GM12878 (cell line): ENCODE measurements around the gene TIMP2. TPM values are rescaled to one million over a fixed set of nuclear protein-coding genes. Genes with fewer than 3 reads are reported as not detected.

Source experiments
- ATAC-seq: fragments of 200-7000 bp; cut with Tn5 transposase; 3 replicates; pipeline ENCODE4 v1.9.1; 2020; ENCODE audit warnings: mild to moderate bottlenecking, moderate library complexity
- BruUV-seq: library from RNA; stranded (reverse); fragments of 400-500 nt; replicated peaks from 2 replicates; lab custom pipeline; 2021; lab: Mats Ljungman, UMichigan
- CTCF ChIA-PET: fragments of 300-600 bp; sonication (Branson Sonifier 250); formaldehyde crosslinking; extraction: SDS; loops from one replicate; lab custom pipeline; 2021; ENCODE audit warnings: inconsistent platforms; lab: Yijun Ruan, JAX
- POLR2A ChIA-PET: fragments of 350-600 bp; formaldehyde crosslinking; extraction: SDS; loops from one replicate; lab custom pipeline; 2021; ENCODE audit warnings: inconsistent platforms; lab: Charles Lee
- RAD21 ChIA-PET: fragments of 300-600 bp; sonication (Branson Sonifier 250); formaldehyde crosslinking; loops from one replicate; lab custom pipeline; 2023; ENCODE audit warnings: antibody characterized with exemption; ENCODE audit not compliant: unreplicated experiment; lab: Charles Lee
- SMC1A ChIA-PET: fragments of 300-600 bp; sonication (Branson Sonifier 250); formaldehyde crosslinking; loops from one replicate; lab custom pipeline; 2023; ENCODE audit not compliant: unreplicated experiment, uncharacterized antibody; lab: Charles Lee
- DNase-seq: peaks from one replicate; pipeline ENCODE4 v3.0.0-alpha.2; 2011; ENCODE audit warnings: low read depth, low spot score
- FAIRE-seq: peaks from 3 replicates; lab custom pipeline; 2011; peaks lifted over from hg19 to GRCh38; lab: Jason Lieb, UNC
- H2AFZ ChIP-seq: 2 replicates; pipeline ENCODE4 v1.6.0; 2011; ENCODE audit warnings: low read depth, low read length, control low read depth; ENCODE audit not compliant: control insufficient read depth
- H3K27ac ChIP-seq: 2 replicates; pipeline ENCODE4 v1.5.1; 2011; ENCODE audit warnings: control low read depth; ENCODE audit not compliant: control insufficient read depth, insufficient read depth
- H3K27me3 ChIP-seq, 2 experiments: replicated peaks in 1 of 2; 2 replicates each; pipeline versions ENCODE4 v1.6.0 to v1.6.1; 2011; ENCODE audit warnings: low read length in 1 of 2; ENCODE audit not compliant: control insufficient read depth in 2 of 2, insufficient read depth in 2 of 2
- H3K36me3 ChIP-seq, 2 experiments: 2 replicates each; pipeline ENCODE4 v1.5.1; 2011; ENCODE audit warnings: low read length in 1 of 2; ENCODE audit not compliant: control insufficient read depth in 2 of 2, insufficient read depth in 2 of 2
- H3K4me1 ChIP-seq: 2 replicates; pipeline ENCODE4 v1.6.1; 2011; ENCODE audit warnings: mild to moderate bottlenecking, low read length, moderate library complexity, mixed read lengths; ENCODE audit not compliant: control insufficient read depth, insufficient read depth
- H3K4me2 ChIP-seq: 2 replicates; pipeline ENCODE4 v1.6.0; 2011; ENCODE audit warnings: control low read depth; ENCODE audit not compliant: control insufficient read depth, insufficient read depth
- H3K4me3 ChIP-seq: fragments of 200-600 bp; sonication (generic); 2 replicates; pipeline ENCODE4 v1.5.1; 2016
- H3K79me2 ChIP-seq: 2 replicates; pipeline ENCODE4 v1.6.0; 2011; ENCODE audit warnings: low read length; ENCODE audit not compliant: control insufficient read depth, insufficient read depth
- H3K9ac ChIP-seq: 2 replicates; pipeline ENCODE4 v1.8.0; 2011; ENCODE audit warnings: low read length, control low read depth, mixed read lengths; ENCODE audit not compliant: control insufficient read depth, insufficient read depth
- H3K9me3 ChIP-seq: replicated peaks from 3 replicates; pipeline ENCODE4 v1.5.1; 2011; ENCODE audit warnings: mild to moderate bottlenecking, low read length; ENCODE audit not compliant: control insufficient read depth, insufficient read depth
- H4K20me1 ChIP-seq: 2 replicates; pipeline ENCODE4 v1.6.0; 2011; ENCODE audit not compliant: control insufficient read depth, insufficient read depth
- MYB ChIP-seq: fragments of 150-350 bp; IDR thresholded peaks from 2 replicates; pipeline ENCODE4 v1.6.1; 2014; ENCODE audit warnings: mild to moderate bottlenecking, low read depth, low read length, borderline replicate concordance
- POLR2AphosphoS5 ChIP-seq: IDR thresholded peaks from 2 replicates; pipeline ENCODE4 v1.6.1; 2011; ENCODE audit warnings: mild to moderate bottlenecking, low read length, inconsistent platforms
- whole genome bisulfite sequencing: methylation state at CpG from one replicate; pipeline ENCODE4 v1.1.6; 2016; ENCODE audit warnings: low lambda C conversion rate; ENCODE audit not compliant: insufficient replicate concordance, insufficient coverage; ENCODE audit errors: missing lambda C conversion rate; 5-methylcytosine and 5-hydroxymethylcytosine counted together
- in situ Hi-C: fragments of 300-500 bp; cut with MboI; formaldehyde crosslinking; loops from 9 replicates; pipeline ENCODE4 v1.14.3; 2018; ENCODE audit warnings: mixed read lengths
- intact Hi-C: fragments of 100-400 bp; cut with micrococcal nuclease; formaldehyde crosslinking; loops from one replicate; pipeline ENCODE4 v1.14.2; 2022; ENCODE audit not compliant: unreplicated experiment
- polyA plus RNA-seq, 11 experiments: library from polyadenylated mRNA; depleted of rRNA in 4 of 11; unstranded in 6 of 11; stranded (reverse) in 5 of 11; fragments of >200 nt; fragmentation: Nextera tagmentation in 4 of 11; fragmentation: Illumina TruSeq in 1 of 11; extraction: Ambion mirVana in 4 of 11; extraction: Trizol in 1 of 11; gene quantifications; 1 replicate in 1 of 11; 2 replicates in 10 of 11; pipeline versions ENCODE4 v1.2.1 to v1.2.3, GENCODE V29; 2011 to 2016; ENCODE audit warnings: inconsistent platforms in 2 of 11, missing spikeins in 2 of 11, low read depth in 1 of 11
- total RNA-seq, 4 experiments: library from RNA; depleted of rRNA in 3 of 4; stranded (reverse); fragments of >200 nt in 3 of 4; fragmentation: Illumina TruSeq in 1 of 4; extraction: Trizol in 1 of 4; gene quantifications; 2 replicates each; pipeline versions ENCODE4 v1.2.1 to v1.2.3, GENCODE V29; 2013 to 2021
- TF ChIP-seq, protein P1 (sequence below), 3 experiments: IDR thresholded peaks in 2 of 3; conservative IDR thresholded peaks in 1 of 3; 2 replicates each; pipeline ENCODE4 v1.5.1; 2011; ENCODE audit warnings: low read depth in 3 of 3, low read length in 3 of 3, mild to moderate bottlenecking in 3 of 3, control low read depth in 2 of 3, moderate library complexity in 2 of 3, inconsistent platforms in 1 of 3, mixed read lengths in 1 of 3; ENCODE audit not compliant: control insufficient read depth in 2 of 3, insufficient read depth in 1 of 3; ENCODE audit errors: extremely low read depth in 1 of 3

TIMP2 gene
- total and polyA plus RNA-seq, 10 of the 15 experiments (the other 5 are each of a cell fraction or from before 2014, with no cell fraction given): 0.03 to 0.41 (median 0.04) TPM; not detected in 7

DNA sequence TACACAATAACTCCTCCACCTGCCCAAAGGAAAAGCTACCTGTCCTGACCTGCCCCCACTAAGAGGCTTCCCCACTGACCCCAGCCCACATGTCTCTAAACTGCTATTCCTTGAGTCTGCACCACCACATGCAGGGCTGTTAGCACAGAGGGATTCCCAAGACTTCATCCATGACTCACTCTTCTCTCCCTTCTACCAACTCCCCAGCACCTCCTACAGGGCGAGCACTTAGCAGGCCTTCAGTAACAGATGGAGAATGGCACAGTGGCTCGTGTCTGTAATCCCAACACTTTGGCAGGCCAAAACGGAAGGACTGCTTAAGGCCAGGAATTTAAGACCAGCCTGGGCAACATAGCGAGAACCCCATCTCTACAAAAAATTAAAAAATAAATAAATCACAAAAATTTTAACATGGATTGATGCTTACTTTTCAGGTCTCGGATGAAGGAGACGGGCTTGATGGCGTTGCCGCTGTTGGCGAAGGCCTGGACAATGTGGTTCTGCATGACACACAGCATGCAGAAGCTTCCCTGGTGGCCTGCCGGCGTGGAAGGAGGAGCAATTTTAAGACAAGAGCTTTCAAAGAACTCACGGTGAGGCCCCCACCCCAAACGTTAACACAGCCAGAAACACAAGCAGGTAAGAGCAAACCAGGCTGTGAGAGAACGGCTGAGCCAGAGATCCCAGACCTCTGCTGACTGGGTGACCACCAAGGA is 96.6 kb downstream of the TIMP2 start:
- no peak overlapping the region for H3K4me3 ChIP-seq
- peaks cover 22 to 54% of the 10 kb centered on the region in 2 experiments for H3K36me3 ChIP-seq
- no TSS peak for BruUV-seq
- no peak overlapping the region for H3K9ac ChIP-seq
- CTCF ChIA-PET: interaction anchor here (1.3 kb wide), 1 partner anchor 107 kb away, joined by 3 read pairs; no protein-coding TSS in a partner anchor
- no peak overlapping the region for H3K4me2 ChIP-seq
- WGBS: 99% methylated on average over 14 of the region's 14 CpGs
- intact Hi-C loops (no loop called here), in situ Hi-C loops (no loop called here)
- no peaks in the 10 kb centered on the region for H3K27me3 ChIP-seq
- SMC1A ChIA-PET: no interaction called here
- DNase-seq (no peak), ATAC-seq (peak; percentile 30; the same call in 1 of the 3 replicates), FAIRE-seq (no peak)
- no peaks in the 10 kb centered on the region for H3K9me3 ChIP-seq
- POLR2A ChIA-PET: no interaction called here
- TF ChIP-seq MYB (no peak), POLR2AphosphoS5 (0 out of 2 replicates have a peak, but pooled peaks have one; percentile 10)
- TF ChIP-seq, protein P1, sequence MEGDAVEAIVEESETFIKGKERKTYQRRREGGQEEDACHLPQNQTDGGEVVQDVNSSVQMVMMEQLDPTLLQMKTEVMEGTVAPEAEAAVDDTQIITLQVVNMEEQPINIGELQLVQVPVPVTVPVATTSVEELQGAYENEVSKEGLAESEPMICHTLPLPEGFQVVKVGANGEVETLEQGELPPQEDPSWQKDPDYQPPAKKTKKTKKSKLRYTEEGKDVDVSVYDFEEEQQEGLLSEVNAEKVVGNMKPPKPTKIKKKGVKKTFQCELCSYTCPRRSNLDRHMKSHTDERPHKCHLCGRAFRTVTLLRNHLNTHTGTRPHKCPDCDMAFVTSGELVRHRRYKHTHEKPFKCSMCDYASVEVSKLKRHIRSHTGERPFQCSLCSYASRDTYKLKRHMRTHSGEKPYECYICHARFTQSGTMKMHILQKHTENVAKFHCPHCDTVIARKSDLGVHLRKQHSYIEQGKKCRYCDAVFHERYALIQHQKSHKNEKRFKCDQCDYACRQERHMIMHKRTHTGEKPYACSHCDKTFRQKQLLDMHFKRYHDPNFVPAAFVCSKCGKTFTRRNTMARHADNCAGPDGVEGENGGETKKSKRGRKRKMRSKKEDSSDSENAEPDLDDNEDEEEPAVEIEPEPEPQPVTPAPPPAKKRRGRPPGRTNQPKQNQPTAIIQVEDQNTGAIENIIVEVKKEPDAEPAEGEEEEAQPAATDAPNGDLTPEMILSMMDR (IDR thresholded peaks at IDR 0.05 in 2 of 3, conservative IDR thresholded peaks at IDR 0.05 in 1 of 3; ENCODE audit: control insufficient read depth in 2 of 3, extremely low read depth in 1 of 3, insufficient read depth in 1 of 3, low read depth in 3 of 3, low read length in 3 of 3): peak in 2 of 3 experiments; percentile 7 to 24; a peak in 3 of 6 replicates
- no peaks in the 10 kb centered on the region; the same call in none of the 2 replicates for H3K79me2 ChIP-seq
- RAD21 ChIA-PET: no interaction called here
- H3K27ac ChIP-seq: no peak overlapping the region
- H2AFZ ChIP-seq: no peak overlapping the region
- H4K20me1 ChIP-seq: no peaks in the 10 kb centered on the region; the same call in 1 of the 2 replicates
- H3K4me1 ChIP-seq: no peaks in the 10 kb centered on the region
